Measurements from ENCODE around the gene MED25. TPM values are rescaled to one million over a fixed set of nuclear protein-coding genes. Genes with fewer than 3 reads are reported as not detected.
A peak's percentile ranks its signal among the peaks of the same experiment; 100 is the strongest.

Gene MED25
- polyA plus RNA-seq, 3 donors = 13.9 to 52.9 (median 18.5) TPM

- Mint-ChIP-seq H3K27ac (peak overlapping the region in 1 of 7 donors; percentile 41), H3K9me3 (no peaks in the 10 kb centered on the region), H3K4me1 (peaks cover 24% of the 10 kb centered on the region), H3K4me3 (no peak overlapping the region), H3K27me3 (ENCODE audit: low read depth in 3 of 3) (no peaks in the 10 kb centered on the region), H3K36me3 (peaks cover 71 to 96% of the 10 kb centered on the region in 2 donors)
- Histone ChIP-seq H3K4me3 (replicated peaks in 1 of 3; ENCODE audit: low read depth in 2 of 3, low read length in 3 of 3) (no peak overlapping the region), H3K4me1 (ENCODE audit: control insufficient read depth in 1 of 2, insufficient read depth in 2 of 2, low read length in 2 of 2) (peaks cover 22 to 25% of the 10 kb centered on the region in 2 donors), H2AFZ (ENCODE audit: insufficient read depth, low read depth, low read length, poor library complexity, severe bottlenecking) (no peak overlapping the region), H3K9me3 (replicated peaks in 1 of 2; ENCODE audit: control insufficient read depth in 1 of 2, insufficient read depth in 1 of 2, low read length in 2 of 2) (no peaks in the 10 kb centered on the region), H3K4me2 (replicated peaks; ENCODE audit: extremely low read depth, low read length, poor library complexity, severe bottlenecking) (no peak overlapping the region), H3K79me2 (ENCODE audit: insufficient read depth, low read length) (peaks cover 13% of the 10 kb centered on the region), H3K27ac (ENCODE audit: low read depth in 1 of 2, low read length in 2 of 2) (no peak overlapping the region), H3K9ac (ENCODE audit: insufficient read depth, low read length, poor library complexity, severe bottlenecking) (no peak overlapping the region), H4K20me1 (ENCODE audit: insufficient read depth, low read length) (peaks cover 69% of the 10 kb centered on the region), H3K27me3 (ENCODE audit: control insufficient read depth in 2 of 2, insufficient read depth in 2 of 2, low read length in 2 of 2) (no peaks in the 10 kb centered on the region), H3K36me3 (replicated peaks in 1 of 2; ENCODE audit: control insufficient read depth in 1 of 2, insufficient read depth in 2 of 2, low read length in 2 of 2) (peaks cover 76 to 99% of the 10 kb centered on the region in 2 donors)
- WGBS (ENCODE audit: insufficient coverage) = 38% methylated on average over 3 of the region's 12 CpGs
- TF ChIP-seq CTCF (IDR thresholded peaks at IDR 0.05) = no peak
- DNase-seq = no peak
- intact Hi-C loops (cut with micrococcal nuclease) = no loop called here
These were observed 12.7 kb downstream of the MED25 start for GRCh38 chr19:49830766-49831165.

GRCh38 chr19:49831592-49831991 lies 13.5 kb downstream of the MED25 start:
- H3K9ac ChIP-seq (ENCODE audit: insufficient read depth, low read length, poor library complexity, severe bottlenecking) = peak overlapping the region; percentile 39
- Mint-ChIP-seq H3K36me3 (peaks cover 73 to 97% of the 10 kb centered on the region in 2 donors), H3K27ac (peak overlapping the region in 2 of 7 donors; percentile 17 to 50), H3K4me1 (peaks cover 24% of the 10 kb centered on the region), H3K27me3 (ENCODE audit: low read depth in 3 of 3) (no peaks in the 10 kb centered on the region), H3K9me3 (no peaks in the 10 kb centered on the region), H3K4me3 (no peak overlapping the region)
- no peaks in the 10 kb centered on the region for H3K27me3 ChIP-seq (ENCODE audit: control insufficient read depth in 2 of 2, insufficient read depth in 2 of 2, low read length in 2 of 2)
- 68% methylated on average over 5 of the region's 8 CpGs for WGBS (ENCODE audit: insufficient coverage)
- peaks cover 5% of the 10 kb centered on the region for H3K79me2 ChIP-seq (ENCODE audit: insufficient read depth, low read length)
- H3K9me3 ChIP-seq (replicated peaks in 1 of 2; ENCODE audit: control insufficient read depth in 1 of 2, insufficient read depth in 1 of 2, low read length in 2 of 2) = no peaks in the 10 kb centered on the region
- H3K4me2 ChIP-seq (replicated peaks; ENCODE audit: extremely low read depth, low read length, poor library complexity, severe bottlenecking) = no peak overlapping the region
- peaks cover 60% of the 10 kb centered on the region for H4K20me1 ChIP-seq (ENCODE audit: insufficient read depth, low read length)
- no peak for TF ChIP-seq CTCF (IDR thresholded peaks at IDR 0.05)
- H3K27ac ChIP-seq (ENCODE audit: low read depth in 1 of 2, low read length in 2 of 2) = no peak overlapping the region
- H2AFZ ChIP-seq (ENCODE audit: insufficient read depth, low read depth, low read length, poor library complexity, severe bottlenecking) = no peak overlapping the region
- peaks cover 84 to 100% of the 10 kb centered on the region in 2 donors for H3K36me3 ChIP-seq (replicated peaks in 1 of 2; ENCODE audit: control insufficient read depth in 1 of 2, insufficient read depth in 2 of 2, low read length in 2 of 2)
- no peak for DNase-seq
- H3K4me3 ChIP-seq (replicated peaks in 1 of 3; ENCODE audit: low read depth in 2 of 3, low read length in 3 of 3) = no peak overlapping the region
- H3K4me1 ChIP-seq (ENCODE audit: control insufficient read depth in 1 of 2, insufficient read depth in 2 of 2, low read length in 2 of 2) = peaks cover 22 to 25% of the 10 kb centered on the region in 2 donors
- intact Hi-C loops (cut with micrococcal nuclease) = no loop called here
